ENCODE results near the gene HID1. TPM values are rescaled to one million over a fixed set of nuclear protein-coding genes. Genes with fewer than 3 reads are reported as not detected.

HID1 gene
- total RNA-seq, 1 experiment from 2014 or later: 12.7 TPM

DNA sequence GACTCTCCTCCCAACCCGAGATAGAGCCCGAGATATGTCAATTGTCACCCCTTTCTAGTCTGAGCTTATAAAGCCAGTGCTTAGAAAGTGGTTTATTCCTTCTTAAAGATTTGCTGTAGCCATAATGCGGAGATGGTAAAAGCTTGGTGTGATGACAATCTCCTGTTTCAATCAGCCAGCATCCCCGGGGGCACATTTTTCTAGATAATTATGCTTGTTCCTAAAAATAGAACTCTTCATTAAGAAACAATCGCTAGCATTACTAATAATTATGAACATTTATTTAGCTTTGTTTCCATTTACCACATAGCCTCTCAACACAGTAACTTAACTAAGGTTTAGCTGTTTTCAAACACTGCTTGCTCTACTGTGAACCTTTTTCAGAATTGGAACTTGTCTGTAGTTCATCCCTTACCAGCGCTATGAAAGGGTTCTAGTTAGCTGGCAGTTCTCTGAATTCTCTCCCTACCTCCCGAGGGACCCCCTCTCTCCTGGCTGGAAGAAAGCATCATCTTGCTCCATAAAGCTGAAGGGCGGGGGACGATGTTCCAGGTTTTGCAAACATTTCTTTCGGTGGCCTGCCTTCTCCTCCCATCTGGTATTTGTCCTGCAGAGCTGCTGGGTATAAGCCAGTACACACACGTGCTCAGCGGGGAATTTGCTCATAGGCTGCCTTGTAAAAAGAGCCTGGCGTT lies 39.0 kb upstream of the HID1 start:
- Histone ChIP-seq H2BK15ac (ENCODE audit: low read depth, low read length) (no peak overlapping the region), H3K27me3 (ENCODE audit: insufficient read depth, low read length) (no peaks in the 10 kb centered on the region), H3K79me2 (ENCODE audit: insufficient read depth, low read length) (no peaks in the 10 kb centered on the region), H3K4me1 (ENCODE audit: insufficient read depth, low read length) (no peaks in the 10 kb centered on the region; the same call in 1 of the 2 replicates), H4K5ac (ENCODE audit: insufficient read length, low read depth, low read length) (no peak overlapping the region), H4K91ac (ENCODE audit: insufficient read length, low read depth, low read length) (no peak overlapping the region), H4K8ac (replicated peaks; ENCODE audit: insufficient read length, low read depth, low read length) (no peak overlapping the region), H3K79me1 (ENCODE audit: insufficient read depth, low read depth, low read length, poor library complexity, severe bottlenecking) (no peaks in the 10 kb centered on the region), H2BK20ac (ENCODE audit: low read depth, low read length, poor library complexity, severe bottlenecking) (no peak overlapping the region), H4K20me1 (ENCODE audit: control insufficient read depth, insufficient read depth, insufficient read length) (no peaks in the 10 kb centered on the region), H3T11ph (ENCODE audit: low read length) (no peak overlapping the region), H2BK5ac (ENCODE audit: insufficient read length, low read length) (no peak overlapping the region), H3K9ac (ENCODE audit: extremely low read depth, insufficient read length, low read length) (peak overlapping the region; percentile 59), H3K56ac (ENCODE audit: insufficient read length, low read depth, low read length) (no peak overlapping the region), H3K23me2 (ENCODE audit: insufficient read length, low read depth, low read length, poor library complexity, severe bottlenecking) (peaks cover 10% of the 10 kb centered on the region), H2BK120ac (ENCODE audit: low read depth, low read length, poor library complexity, severe bottlenecking) (no peak overlapping the region), H3K4ac (ENCODE audit: low read depth, low read length) (no peak overlapping the region), H2BK12ac (ENCODE audit: insufficient read length, low read depth, low read length) (no peak overlapping the region), H3K23ac (ENCODE audit: insufficient read length, low read depth, low read length) (no peak overlapping the region), H3K27ac (ENCODE audit: insufficient read length, low read depth, low read length) (peak overlapping the region; percentile 63), H3K14ac (ENCODE audit: insufficient read depth, low read length) (peak overlapping the region; percentile 60; the same call in 1 of the 2 replicates), H3K18ac (ENCODE audit: insufficient read length, low read depth, low read length) (no peak overlapping the region), H2AFZ (ENCODE audit: low read length) (no peak overlapping the region), H2AK5ac (ENCODE audit: insufficient read length, low read length) (no peak overlapping the region), H3K9me3 (ENCODE audit: control insufficient read depth, low read depth, low read length) (no peaks in the 10 kb centered on the region), H3K4me2 (ENCODE audit: insufficient read depth, insufficient read length, low read length) (peak overlapping the region; percentile 97)
- H3K27me3 Mint-ChIP-seq (ENCODE audit: low read depth): peaks cover 2% of the 10 kb centered on the region
- H3K27ac Mint-ChIP-seq: peak overlapping the region; percentile 66 to 98 (median 96); a peak in 6 of 7 replicates
- H3K36me3 Mint-ChIP-seq (ENCODE audit: insufficient read depth in 1 of 3, low read depth in 3 of 3): peaks cover 4 to 13% (median 4%) of the 10 kb centered on the region in 3 experiments; a peak in 4 of 7 replicates
- H3K4me3 Mint-ChIP-seq: peak overlapping the region; percentile 87
- peaks cover 23 to 25% of the 10 kb centered on the region in 2 experiments for H3K4me1 Mint-ChIP-seq
- no peaks in the 10 kb centered on the region for H3K9me3 Mint-ChIP-seq
- no CpG with 5 or more reads among the region's 13 CpGs for WGBS (ENCODE audit: extremely low coverage, insufficient read length, low lambda C conversion rate)
- TF ChIP-seq, protein P1, sequence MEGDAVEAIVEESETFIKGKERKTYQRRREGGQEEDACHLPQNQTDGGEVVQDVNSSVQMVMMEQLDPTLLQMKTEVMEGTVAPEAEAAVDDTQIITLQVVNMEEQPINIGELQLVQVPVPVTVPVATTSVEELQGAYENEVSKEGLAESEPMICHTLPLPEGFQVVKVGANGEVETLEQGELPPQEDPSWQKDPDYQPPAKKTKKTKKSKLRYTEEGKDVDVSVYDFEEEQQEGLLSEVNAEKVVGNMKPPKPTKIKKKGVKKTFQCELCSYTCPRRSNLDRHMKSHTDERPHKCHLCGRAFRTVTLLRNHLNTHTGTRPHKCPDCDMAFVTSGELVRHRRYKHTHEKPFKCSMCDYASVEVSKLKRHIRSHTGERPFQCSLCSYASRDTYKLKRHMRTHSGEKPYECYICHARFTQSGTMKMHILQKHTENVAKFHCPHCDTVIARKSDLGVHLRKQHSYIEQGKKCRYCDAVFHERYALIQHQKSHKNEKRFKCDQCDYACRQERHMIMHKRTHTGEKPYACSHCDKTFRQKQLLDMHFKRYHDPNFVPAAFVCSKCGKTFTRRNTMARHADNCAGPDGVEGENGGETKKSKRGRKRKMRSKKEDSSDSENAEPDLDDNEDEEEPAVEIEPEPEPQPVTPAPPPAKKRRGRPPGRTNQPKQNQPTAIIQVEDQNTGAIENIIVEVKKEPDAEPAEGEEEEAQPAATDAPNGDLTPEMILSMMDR (conservative IDR thresholded peaks at IDR 0.05): no peak
- DNase-seq: no peak

Measured in H9 (cell line).